Frontal cortex (tissue), 4 donors: ENCODE measurements around the gene CTDSP2. TPM values are rescaled to one million over a fixed set of nuclear protein-coding genes. Genes with fewer than 3 reads are reported as not detected.
"Not testable (repeated sequence)": the region's sequence is repeated elsewhere in the genome, so short reads cannot be mapped to it uniquely, and the experiment has no call there.

ENCODE experiments used
- DNase-seq, 2 donors: peaks; one replicate each; pipeline ENCODE4 v3.0.0; 2012; ENCODE audit warnings: low spot score in 2 of 2
- FAIRE-seq: peaks from 2 replicates; lab custom pipeline; 2012; peaks lifted over from hg19 to GRCh38; lab: Jason Lieb, UNC
- total RNA-seq: library from RNA; depleted of rRNA; stranded (reverse); fragments of >200 nt; gene quantifications from one replicate; pipeline ENCODE4 v1.2.3, GENCODE V29; 2014
- donor health status: control.
- donor health status: control.
- donor health status: control.

CTDSP2 gene
- total RNA-seq, 1 donor from 2014 or later, result 14.7 TPM

GRCh38 chr12:57883057-57883456, 36.5 kb upstream of the CTDSP2 start:
- no peak for FAIRE-seq

GRCh38 chr12:57882575-57882974, 36.0 kb upstream of the CTDSP2 start:
- FAIRE-seq (no peak), DNase-seq (no peak)

More at GRCh38 chr12:57883057-57883456, 36.5 kb upstream of the CTDSP2 start:
- DNase-seq, result no peak

GRCh38 chr12:57881475-57881874, 34.9 kb upstream of the CTDSP2 start:
- FAIRE-seq (no peak), DNase-seq (no peak)

- DNase-seq, result not testable (repeated sequence)
These were observed 34.5 kb upstream of the CTDSP2 start for GRCh38 chr12:57881035-57881434.

GRCh38 chr12:57877876-57878275, 31.3 kb upstream of the CTDSP2 start:
- no peak for FAIRE-seq
- DNase-seq, result no peak

More at GRCh38 chr12:57881035-57881434, 34.5 kb upstream of the CTDSP2 start:
- not testable (repeated sequence) for FAIRE-seq

GRCh38 chr12:57875753-57876547, 29.4 kb upstream of the CTDSP2 start:
- FAIRE-seq (no peak), DNase-seq (no peak)

- DNase-seq (no peak), FAIRE-seq (no peak)
These were observed 27.9 kb upstream of the CTDSP2 start for GRCh38 chr12:57874166-57875108.

GRCh38 chr12:57872362-57872761, 25.8 kb upstream of the CTDSP2 start:
- no peak for DNase-seq
- no peak for FAIRE-seq

GRCh38 chr12:57869927-57870318, 23.4 kb upstream of the CTDSP2 start:
- no peak for FAIRE-seq
- DNase-seq, result no peak

GRCh38 chr12:57869298-57869926, 22.9 kb upstream of the CTDSP2 start:
- no peak for FAIRE-seq
- DNase-seq, result no peak

GRCh38 chr12:57868851-57869268, 22.3 kb upstream of the CTDSP2 start:
- peak; percentile 64 to 65 for DNase-seq
- FAIRE-seq, result no peak

- no peak for DNase-seq
- FAIRE-seq, result no peak
These were observed 21.7 kb upstream of the CTDSP2 start for GRCh38 chr12:57868221-57868620.

- FAIRE-seq (no peak), DNase-seq (no peak)
These were observed 19.9 kb upstream of the CTDSP2 start for GRCh38 chr12:57866308-57867019.

- FAIRE-seq, result no peak
- DNase-seq, result peak; percentile 70 to 83
These were observed 18.7 kb upstream of the CTDSP2 start for GRCh38 chr12:57865084-57865751.

- DNase-seq (no peak), FAIRE-seq (no peak)
These were observed 18.0 kb upstream of the CTDSP2 start for GRCh38 chr12:57864442-57865083.

- no peak for DNase-seq
- FAIRE-seq, result no peak
These were observed 17.1 kb upstream of the CTDSP2 start for GRCh38 chr12:57863676-57864075.

- FAIRE-seq, result no peak
- DNase-seq, result no peak
These were observed 15.4 kb upstream of the CTDSP2 start for GRCh38 chr12:57861967-57862366.

- DNase-seq, FAIRE-seq: not testable (repeated sequence)
These were observed 14.4 kb upstream of the CTDSP2 start for GRCh38 chr12:57860883-57861282.

- DNase-seq, result no peak
- no peak for FAIRE-seq
These were observed 12.6 kb upstream of the CTDSP2 start for GRCh38 chr12:57859121-57859520.
